DMS153 (cell line): ENCODE results near the gene FCN2.

Experiments used
- DNase-seq: peaks from one replicate; lab custom pipeline; 2025; lab: John Stamatoyannopoulos, UW

Gene FCN2

GRCh38 chr9:134869554-134870300, 10.9 kb upstream of the FCN2 start:
- DNase-seq, result no peak

GRCh38 chr9:134870301-134870694, 10.3 kb upstream of the FCN2 start:
- no peak for DNase-seq

GRCh38 chr9:134870746-134871662, 9.6 kb upstream of the FCN2 start:
- no peak for DNase-seq

GRCh38 chr9:134871697-134872340, 8.8 kb upstream of the FCN2 start:
- DNase-seq, result no peak

- DNase-seq, result no peak
These were observed 8.0 kb upstream of the FCN2 start for GRCh38 chr9:134872482-134873231.

- DNase-seq, result no peak
These were observed 5.2 kb upstream of the FCN2 start for GRCh38 chr9:134875371-134875770.

GRCh38 chr9:134877541-134877940, 3.1 kb upstream of the FCN2 start:
- DNase-seq, result no peak

GRCh38 chr9:134879664-134880483, 736 bp upstream of the FCN2 start:
- no peak for DNase-seq

- DNase-seq, result no peak
These were observed 682 bp downstream of the FCN2 start for GRCh38 chr9:134881313-134881670.

- no peak for DNase-seq
These were observed 1.7 kb downstream of the FCN2 start for GRCh38 chr9:134882204-134882785.

GRCh38 chr9:134883040-134883782, 2.6 kb downstream of the FCN2 start:
- no peak for DNase-seq

- DNase-seq, result no peak
These were observed 3.9 kb downstream of the FCN2 start for GRCh38 chr9:134884492-134884891.

- DNase-seq, result no peak
These were observed 4.5 kb downstream of the FCN2 start for GRCh38 chr9:134885001-134885678.

GRCh38 chr9:134885679-134886412, 5.2 kb downstream of the FCN2 start:
- no peak for DNase-seq

- DNase-seq, result no peak
These were observed 5.9 kb downstream of the FCN2 start for GRCh38 chr9:134886413-134886913.

- DNase-seq, result no peak
These were observed 6.6 kb downstream of the FCN2 start for GRCh38 chr9:134887219-134887618.

- no peak for DNase-seq
These were observed 7.3 kb downstream of the FCN2 start for GRCh38 chr9:134887686-134888602.
